Fibroblast of skin of right quadriceps (primary cell): ENCODE measurements around the gene ANXA2R.
A peak's percentile ranks its signal among the peaks of the same experiment; 100 is the strongest.
"Not testable (repeated sequence)": the region's sequence is repeated elsewhere in the genome, so short reads cannot be mapped to it uniquely, and the experiment has no call there.

ENCODE experiments used
- DNase-seq: peaks from one replicate; pipeline ENCODE4 v3.0.0-alpha.2; 2013

Gene ANXA2R

GRCh38 chr5:43040287-43041098 is at the start of gene ANXA2R:
ANXA2R (minus strand) TSS chr5:43040319; CDS start chr5:43040046, 273 bp downstream.
- DNase-seq, result peak; percentile 96

GRCh38 chr5:43086118-43086908 is 46.2 kb upstream of the ANXA2R start:
- not testable (repeated sequence) for DNase-seq

GRCh38 chr5:43085453-43085852 is 45.3 kb upstream of the ANXA2R start:
- no peak for DNase-seq

- not testable (repeated sequence) for DNase-seq
Observed at GRCh38 chr5:43084468-43084867, 44.3 kb upstream of the ANXA2R start.

GRCh38 chr5:43081345-43081744 is 41.2 kb upstream of the ANXA2R start:
- DNase-seq, result not testable (repeated sequence)

- DNase-seq, result peak; percentile 85
Observed at GRCh38 chr5:43078956-43079355, 38.8 kb upstream of the ANXA2R start.

- DNase-seq, result not testable (repeated sequence)
Observed at GRCh38 chr5:43077446-43078191, 37.5 kb upstream of the ANXA2R start.

GRCh38 chr5:43075319-43076293 is 35.5 kb upstream of the ANXA2R start:
- peak; percentile 59 for DNase-seq

GRCh38 chr5:43074987-43075318 is 34.8 kb upstream of the ANXA2R start:
- DNase-seq, result no peak

GRCh38 chr5:43073597-43074546 is 33.8 kb upstream of the ANXA2R start:
- peak; percentile 30 for DNase-seq

GRCh38 chr5:43069401-43069720 is 29.2 kb upstream of the ANXA2R start:
- DNase-seq, result not testable (repeated sequence)

- DNase-seq, result no peak
Observed at GRCh38 chr5:43068037-43068436, 27.9 kb upstream of the ANXA2R start.

- peak; percentile 94 for DNase-seq
Observed at GRCh38 chr5:43066799-43067741, 27.0 kb upstream of the ANXA2R start.

GRCh38 chr5:43065948-43066798 is 26.1 kb upstream of the ANXA2R start:
- DNase-seq, result peak; percentile 70

- peak; percentile 39 for DNase-seq
Observed at GRCh38 chr5:43065387-43065947, 25.3 kb upstream of the ANXA2R start.

- peak; percentile 59 for DNase-seq
Observed at GRCh38 chr5:43063721-43064171, 23.6 kb upstream of the ANXA2R start.

GRCh38 chr5:43061352-43062075 is 21.4 kb upstream of the ANXA2R start:
- DNase-seq, result peak; percentile 53

GRCh38 chr5:43060020-43060419 is 19.9 kb upstream of the ANXA2R start:
- not testable (repeated sequence) for DNase-seq
